ENCODE data around the gene SEMA7A. TPM values are rescaled to one million over a fixed set of nuclear protein-coding genes. Genes with fewer than 3 reads are reported as not detected.

Gene SEMA7A
- total RNA-seq, 2 donors from 2014 or later: 1.8 to 2.0 TPM

GRCh38 chr15:74370471-74370870, 63.3 kb downstream of the SEMA7A start:
- no peak overlapping the region for H3K9ac ChIP-seq (ENCODE audit: low read depth in 2 of 2, low read length in 2 of 2)
- H3K4me1 ChIP-seq: no peaks in the 10 kb centered on the region
- DNase-seq: no peak
- no peak for TF ChIP-seq CTCF (IDR thresholded peaks at IDR 0.05)
- no peaks in the 10 kb centered on the region for H3K9me3 ChIP-seq
- H3K27ac ChIP-seq: no peak overlapping the region
- no peaks in the 10 kb centered on the region for H3K36me3 ChIP-seq
- intact Hi-C loops (cut with DNase I): loop anchor here (5.0 to 10.0 kb wide), 2 partner anchors 262 to 394 kb away; no protein-coding TSS in a partner anchor
- peaks cover 17% of the 10 kb centered on the region for H3K27me3 ChIP-seq
- H3K4me3 ChIP-seq: no peak overlapping the region

GRCh38 chr15:74369756-74370155, 64.0 kb downstream of the SEMA7A start:
- no peak for DNase-seq
- intact Hi-C loops (cut with DNase I): loop anchor here (5.0 to 10.0 kb wide), 2 partner anchors 263 to 395 kb away; no protein-coding TSS in a partner anchor
- peaks cover 20% of the 10 kb centered on the region for H3K27me3 ChIP-seq
- TF ChIP-seq CTCF (IDR thresholded peaks at IDR 0.05): no peak
- H3K4me1 ChIP-seq: no peaks in the 10 kb centered on the region
- H3K4me3 ChIP-seq: no peak overlapping the region
- H3K27ac ChIP-seq: no peak overlapping the region
- H3K9me3 ChIP-seq: no peaks in the 10 kb centered on the region
- H3K9ac ChIP-seq (ENCODE audit: low read depth in 2 of 2, low read length in 2 of 2): no peak overlapping the region
- no peaks in the 10 kb centered on the region for H3K36me3 ChIP-seq

- intact Hi-C loops (cut with DNase I): no loop called here
- H3K36me3 ChIP-seq: no peaks in the 10 kb centered on the region
- no peaks in the 10 kb centered on the region for H3K9me3 ChIP-seq
- H3K4me3 ChIP-seq: no peak overlapping the region
- H3K4me1 ChIP-seq: no peaks in the 10 kb centered on the region
- no peak overlapping the region for H3K9ac ChIP-seq (ENCODE audit: low read depth in 2 of 2, low read length in 2 of 2)
- peaks cover 25% of the 10 kb centered on the region for H3K27me3 ChIP-seq
- no peak for DNase-seq
- H3K27ac ChIP-seq: no peak overlapping the region
- TF ChIP-seq CTCF (IDR thresholded peaks at IDR 0.05): no peak
Measured at GRCh38 chr15:74369084-74369745, 64.5 kb downstream of the SEMA7A start.

GRCh38 chr15:74368121-74368520, 65.6 kb downstream of the SEMA7A start:
- H3K4me3 ChIP-seq: no peak overlapping the region
- peaks cover 25% of the 10 kb centered on the region for H3K27me3 ChIP-seq
- intact Hi-C loops (cut with DNase I): no loop called here
- no peak overlapping the region for H3K27ac ChIP-seq
- TF ChIP-seq CTCF (IDR thresholded peaks at IDR 0.05): no peak
- H3K9me3 ChIP-seq: no peaks in the 10 kb centered on the region
- no peaks in the 10 kb centered on the region for H3K36me3 ChIP-seq
- H3K9ac ChIP-seq (ENCODE audit: low read depth in 2 of 2, low read length in 2 of 2): no peak overlapping the region
- no peaks in the 10 kb centered on the region for H3K4me1 ChIP-seq
- no peak for DNase-seq

GRCh38 chr15:74367296-74367854, 66.4 kb downstream of the SEMA7A start, which contains the start of gene CYP11A1:
Gene CYP11A1, minus strand, starts transcription at chr15:74367646. Its CDS starts 61 bp downstream, at chr15:74367585.
- DNase-seq: no peak
- Histone ChIP-seq H3K27me3 (peaks cover 25% of the 10 kb centered on the region), H3K36me3 (no peaks in the 10 kb centered on the region), H3K4me1 (no peaks in the 10 kb centered on the region), H3K9ac (ENCODE audit: low read depth in 2 of 2, low read length in 2 of 2) (no peak within 1 kb of the TSS), H3K27ac (no peak within 1 kb of the TSS), H3K9me3 (no peaks in the 10 kb centered on the region), H3K4me3 (no peak within 1 kb of the TSS)
- no peak for TF ChIP-seq CTCF (IDR thresholded peaks at IDR 0.05)
- intact Hi-C loops (cut with DNase I): no loop called here
